CD4-positive, alpha-beta T cell treated with Interleukin-15 for 1 hour (primary cell): ENCODE data around the gene KCNA5.
A peak's percentile ranks its signal among the peaks of the same experiment; 100 is the strongest.

ENCODE experiments used
- DNase-seq: peaks from one replicate; pipeline ENCODE4 v3.0.0-alpha.2; 2020

The KCNA5 gene

GRCh38 chr12:5043589-5044419 lies at the start of gene KCNA5:
TSS of gene KCNA5 (plus strand) at chr12:5043879. CDS start at chr12:5044148, 269 bp downstream.
- peak; percentile 39 for DNase-seq

- DNase-seq = no peak
Measured at GRCh38 chr12:4994622-4995021, 49.1 kb upstream of the KCNA5 start.

- no peak for DNase-seq
Measured at GRCh38 chr12:4996714-4997113, 47.0 kb upstream of the KCNA5 start.

DNA sequence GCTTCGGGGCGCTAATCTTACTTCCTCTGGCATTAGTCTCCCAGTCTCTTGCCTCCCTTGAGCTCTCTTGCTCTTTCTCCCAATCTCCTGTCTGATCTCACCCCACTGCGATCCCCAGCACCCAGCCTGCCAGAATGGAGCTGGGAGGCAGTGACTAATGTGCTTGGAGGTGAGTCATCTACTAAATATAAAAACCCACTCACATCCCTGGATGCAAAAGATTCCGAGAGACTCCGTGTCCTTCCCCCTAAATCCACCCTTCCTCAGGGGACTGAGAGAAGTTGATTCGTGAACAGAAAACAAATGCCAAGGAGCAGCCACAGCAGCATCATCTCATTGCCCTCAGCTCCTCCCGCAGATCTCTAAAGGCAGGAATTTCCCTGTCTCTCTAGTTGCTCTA lies 45.7 kb upstream of the KCNA5 start:
- DNase-seq = no peak

- no peak for DNase-seq
Measured at GRCh38 chr12:5000204-5000603, 43.5 kb upstream of the KCNA5 start.

DNA sequence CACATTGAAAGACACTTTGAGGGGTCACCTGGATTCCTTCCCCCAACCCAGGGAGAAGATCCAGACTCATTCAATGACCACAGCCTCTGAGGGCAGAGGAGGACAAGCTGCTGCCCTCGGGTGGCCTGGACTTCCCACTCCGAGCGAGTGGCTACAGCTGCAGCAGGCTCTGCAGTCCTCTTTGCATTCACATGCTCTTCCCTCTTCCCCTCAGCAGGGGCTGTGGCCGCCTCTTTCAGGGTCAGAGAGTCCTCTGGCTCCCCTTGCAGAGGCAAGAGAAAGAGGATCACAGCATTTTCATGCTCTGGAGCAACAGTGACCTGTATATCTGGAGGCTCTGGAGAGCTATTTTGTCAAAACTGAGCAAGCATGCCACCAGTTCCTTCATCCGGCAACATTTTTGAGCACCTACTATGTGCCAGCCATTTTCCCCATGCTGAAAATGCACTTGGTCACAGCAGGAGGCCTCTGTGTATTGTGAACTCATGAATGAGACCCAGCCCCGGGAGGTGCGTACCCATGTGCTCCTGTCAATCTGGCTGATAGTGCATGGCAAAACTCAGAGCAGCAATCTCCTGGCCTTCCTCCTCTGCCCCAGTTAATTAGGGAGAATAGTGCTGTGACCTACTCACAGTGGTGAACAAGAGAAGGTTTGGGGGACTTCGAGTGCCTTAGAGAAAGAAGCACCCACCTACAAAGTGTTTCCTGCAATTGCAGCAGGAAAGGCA lies 42.9 kb upstream of the KCNA5 start:
- DNase-seq = no peak

- peak; percentile 29 for DNase-seq
Measured at GRCh38 chr12:5003025-5003666, 40.5 kb upstream of the KCNA5 start.

DNA sequence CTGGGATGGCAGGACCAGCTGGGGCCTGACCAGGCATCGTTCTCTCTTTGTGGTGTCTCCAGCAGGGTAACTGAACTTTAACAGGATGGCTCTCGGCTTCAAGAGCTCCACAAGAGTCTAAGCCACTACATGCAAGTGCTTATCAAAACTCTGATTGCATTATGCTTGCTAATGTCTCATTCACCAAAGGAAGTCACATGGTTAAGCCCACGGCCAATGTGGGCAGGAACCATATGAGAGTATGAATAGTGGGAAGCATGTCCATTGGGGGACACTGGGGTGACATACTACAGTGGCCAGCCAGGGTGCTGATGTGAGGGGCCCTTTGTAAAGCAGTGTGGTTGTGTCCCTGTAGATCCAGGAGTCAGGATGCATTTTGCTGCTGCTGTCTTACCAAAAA lies 35.0 kb upstream of the KCNA5 start:
- no peak for DNase-seq

DNA sequence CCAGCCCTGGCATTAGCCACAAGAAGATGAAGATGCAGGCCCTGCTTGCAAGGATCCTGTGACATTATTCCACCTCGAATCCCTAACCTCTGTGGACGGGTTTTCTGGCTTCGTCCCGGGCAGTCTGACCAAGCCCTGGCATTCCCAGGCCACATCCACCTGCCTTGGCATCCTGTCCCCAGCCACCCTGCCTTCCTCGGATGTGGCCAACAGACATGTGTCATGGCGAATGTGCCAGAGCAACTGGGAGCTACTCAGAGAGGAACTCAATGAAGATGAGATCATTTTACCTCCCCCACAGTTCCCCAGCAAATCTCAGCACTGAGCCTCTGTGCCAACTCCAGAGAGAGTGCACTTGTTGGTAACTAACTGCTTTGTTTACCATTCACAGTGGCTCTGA lies 33.5 kb upstream of the KCNA5 start:
- DNase-seq = no peak

GRCh38 chr12:5012337-5012736 lies 31.3 kb upstream of the KCNA5 start:
- no peak for DNase-seq

DNA sequence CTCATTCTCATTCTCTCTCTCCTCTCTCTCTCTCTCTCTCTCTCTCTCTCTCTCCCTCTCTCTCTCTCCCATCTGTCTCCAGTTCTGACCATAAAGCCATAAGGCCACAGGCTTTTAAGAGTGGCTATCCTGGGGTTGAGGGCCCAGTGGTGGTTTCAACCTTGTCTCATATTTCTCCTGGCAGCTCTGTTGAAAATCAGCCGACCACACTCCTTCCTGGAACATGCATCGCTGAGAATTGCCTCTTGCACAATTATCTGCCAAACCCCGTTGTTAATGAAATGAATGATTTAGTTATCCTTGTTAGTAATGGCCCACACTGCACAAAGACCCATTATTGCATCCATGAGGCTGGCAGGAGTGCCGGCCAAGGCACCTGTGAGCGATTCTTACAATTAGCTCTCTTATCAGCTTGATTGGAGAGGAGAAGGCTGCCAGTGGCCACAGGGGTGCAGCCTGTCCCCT lies 30.4 kb upstream of the KCNA5 start:
- no peak for DNase-seq

GRCh38 chr12:5014269-5014668 lies 29.4 kb upstream of the KCNA5 start:
- no peak for DNase-seq

DNA sequence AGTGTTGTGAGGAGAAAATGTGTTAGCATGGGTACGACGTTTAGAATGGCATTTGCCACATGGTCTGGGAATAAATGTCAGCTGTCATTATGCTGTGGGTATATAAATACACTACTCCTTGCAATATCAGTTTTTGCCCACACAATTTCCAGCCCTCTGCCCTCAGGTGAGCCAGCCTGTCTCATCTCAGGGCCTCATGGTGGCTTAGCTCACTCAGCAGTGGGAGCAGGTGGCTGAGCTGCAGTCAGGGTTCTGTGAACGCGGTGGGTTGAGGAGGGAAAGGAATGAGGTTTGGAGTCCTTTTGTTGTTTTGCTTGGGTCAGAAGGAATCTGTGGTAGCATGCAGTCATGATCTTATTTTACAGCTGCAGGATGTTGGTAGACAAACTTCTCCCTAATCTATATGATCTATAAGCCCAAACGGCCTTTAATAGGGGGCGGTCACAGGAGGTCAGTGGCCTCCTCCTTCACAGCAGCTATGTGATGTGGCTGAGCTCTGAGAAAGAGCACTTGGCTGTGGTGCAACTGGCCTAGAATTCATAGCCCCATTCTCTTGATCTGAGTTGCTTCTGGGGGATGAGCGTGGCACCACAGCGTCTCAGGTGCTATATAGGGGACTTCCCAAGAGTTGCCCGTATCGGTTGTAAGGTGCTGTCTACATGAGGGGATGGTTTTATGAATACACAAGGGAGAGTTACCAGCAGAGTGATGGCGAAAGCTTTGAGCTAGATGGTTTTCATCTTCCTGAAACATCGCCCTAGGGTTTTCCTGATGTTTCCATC lies 27.8 kb upstream of the KCNA5 start:
- no peak for DNase-seq

GRCh38 chr12:5016526-5016925 lies 27.2 kb upstream of the KCNA5 start:
- DNase-seq = no peak

- DNase-seq = no peak
Measured at GRCh38 chr12:5017638-5018348, 25.9 kb upstream of the KCNA5 start.

- no peak for DNase-seq
Measured at GRCh38 chr12:5018677-5019076, 25.0 kb upstream of the KCNA5 start.

DNA sequence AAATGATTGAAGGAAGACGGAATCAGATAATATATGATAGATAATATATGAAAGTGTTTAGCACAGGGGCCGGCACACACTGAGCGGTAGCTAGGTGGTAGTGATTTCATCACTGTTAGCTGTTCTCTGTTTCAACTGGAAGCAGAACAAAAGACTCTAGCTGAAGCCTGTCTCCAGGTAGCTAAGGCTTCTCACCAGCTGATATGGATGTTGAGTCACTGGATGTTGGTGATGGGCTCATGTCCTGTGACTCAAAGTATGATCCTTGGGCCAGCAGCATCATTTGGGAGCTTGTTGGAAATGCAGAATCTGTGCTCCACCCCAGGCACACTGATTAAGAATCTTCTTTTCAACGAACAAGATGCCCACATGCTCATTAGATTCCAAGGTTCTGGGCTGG lies 21.7 kb upstream of the KCNA5 start:
- no peak for DNase-seq

- DNase-seq = peak; percentile 32
Measured at GRCh38 chr12:5022465-5023061, 21.1 kb upstream of the KCNA5 start.

DNA sequence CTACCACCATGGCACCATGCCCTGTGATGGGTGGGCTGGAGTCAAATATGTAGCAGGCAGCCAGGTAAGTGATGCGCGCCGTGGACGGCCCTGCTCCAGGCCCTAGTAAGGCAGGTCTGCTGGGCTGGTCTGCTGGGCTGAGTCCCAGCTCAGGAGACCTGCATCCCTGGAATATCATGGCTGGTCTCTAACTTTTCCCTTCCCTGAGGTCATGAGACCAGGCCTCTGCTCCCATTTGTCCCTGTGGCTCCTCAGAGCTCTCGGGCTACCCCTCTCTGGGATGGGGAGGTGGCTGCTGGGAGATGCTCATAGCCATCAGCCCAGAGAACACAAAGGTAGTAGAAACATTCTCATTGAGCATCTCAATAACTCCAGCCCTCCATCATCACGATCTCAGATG lies 19.8 kb upstream of the KCNA5 start:
- DNase-seq = no peak

DNA sequence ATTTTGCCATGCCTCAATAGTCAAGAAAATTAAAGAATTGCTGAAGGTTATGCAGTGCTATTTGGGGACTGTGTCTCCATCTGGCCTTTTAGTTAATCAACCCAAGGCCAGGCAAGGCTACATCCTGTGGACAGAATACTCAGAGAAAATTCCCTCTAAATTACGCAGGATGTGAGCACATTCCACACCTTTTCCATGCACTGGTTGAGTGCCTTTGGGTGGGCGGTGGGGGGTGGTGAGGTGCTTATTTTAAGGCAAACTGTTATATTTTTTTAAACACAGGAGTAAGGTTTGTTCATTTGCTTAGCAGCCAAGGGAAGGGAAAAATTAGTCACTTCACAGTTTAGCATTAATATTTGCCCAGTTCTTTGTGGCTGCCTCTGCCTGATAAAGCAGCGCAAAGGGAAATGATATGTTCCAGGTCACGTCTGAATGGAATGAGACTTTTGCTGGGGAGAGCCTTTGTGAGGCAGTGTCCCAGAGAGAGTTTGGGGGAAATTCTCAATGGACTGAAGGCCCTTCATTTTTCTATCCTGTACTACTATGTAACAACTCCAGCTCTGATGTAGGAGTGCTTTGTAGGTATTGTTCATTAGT lies 17.2 kb upstream of the KCNA5 start:
- no peak for DNase-seq

- DNase-seq = no peak
Measured at GRCh38 chr12:5027046-5027821, 16.4 kb upstream of the KCNA5 start.
